GM21786 (cell line): ENCODE results near the gene GAL3ST1.

Source experiments
- ATAC-seq: cut with Tn5 transposase; IDR thresholded peaks from one replicate; pipeline ENCODE4 v1.9.1; 2021; ENCODE audit not compliant: unreplicated experiment

The GAL3ST1 gene

GRCh38 chr22:30537083-30537731 is 37.3 kb downstream of the GAL3ST1 start:
- no peak for ATAC-seq

GRCh38 chr22:30535182-30535581 is 39.3 kb downstream of the GAL3ST1 start:
- ATAC-seq = no peak

DNA sequence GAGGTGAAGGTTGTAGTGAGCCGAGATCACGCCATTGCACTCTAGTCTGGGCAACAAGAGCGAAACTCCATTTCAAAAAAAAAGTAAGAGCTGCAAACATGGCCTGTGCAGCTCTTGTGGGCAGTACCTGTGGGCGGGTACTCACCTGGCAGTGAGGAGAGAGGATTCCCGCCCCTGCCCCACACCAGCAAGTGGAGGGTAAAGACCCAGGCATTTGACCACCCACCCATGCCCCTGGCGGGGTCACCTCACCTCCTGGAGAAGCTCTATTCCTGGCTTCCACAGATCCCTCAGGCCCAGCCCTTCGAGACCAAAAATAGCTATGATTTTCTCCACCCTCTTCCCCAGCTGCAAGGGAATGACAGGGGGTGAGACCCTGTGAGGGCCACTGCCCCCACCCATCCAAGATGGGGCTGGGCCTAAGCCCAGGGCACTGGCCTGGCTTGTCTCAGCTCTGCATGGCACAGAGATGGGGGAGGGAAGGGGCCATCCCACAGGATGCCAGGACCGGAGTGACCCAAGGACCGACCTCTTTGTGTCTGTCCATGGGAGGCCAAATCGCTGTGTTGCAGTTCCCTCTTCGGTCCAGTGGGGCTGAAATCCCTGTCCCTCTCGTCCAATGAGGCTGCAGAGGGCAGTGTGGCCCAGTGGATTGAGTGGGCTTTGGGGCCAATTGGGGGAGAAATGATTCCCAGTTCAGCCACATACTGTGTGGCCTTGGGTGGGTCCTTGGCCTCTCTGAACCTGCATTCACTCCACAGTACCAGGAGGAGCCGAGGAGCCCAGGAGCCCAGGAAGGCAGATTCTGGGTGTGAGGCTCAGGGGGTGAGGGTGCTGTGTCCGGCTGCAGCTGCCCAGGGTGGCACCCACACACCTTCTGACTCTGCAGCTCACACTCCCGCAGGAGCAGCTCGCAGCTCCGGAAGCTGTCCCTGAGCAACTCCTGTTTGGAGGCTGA is 42.5 kb downstream of the GAL3ST1 start:
- ATAC-seq = no peak

DNA sequence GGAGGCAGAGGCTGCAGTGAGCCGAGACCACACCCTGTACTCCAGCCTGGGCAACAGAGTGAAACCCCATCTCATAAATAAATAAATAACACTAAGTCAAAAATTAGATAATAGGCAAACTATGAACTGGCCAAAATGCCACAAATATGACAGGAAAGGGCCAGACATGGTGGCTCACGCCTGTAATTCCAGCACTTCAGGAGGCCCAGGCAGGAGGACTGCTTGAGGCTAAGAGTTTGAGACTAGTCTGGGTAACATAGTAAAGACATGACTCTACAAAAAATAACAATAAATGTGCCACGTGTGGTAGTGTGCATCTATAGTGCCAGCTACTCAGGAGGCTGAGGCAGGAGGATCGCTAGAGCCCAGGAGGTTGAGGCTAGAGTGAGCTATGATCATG is 47.8 kb downstream of the GAL3ST1 start:
- no peak for ATAC-seq

- ATAC-seq = no peak
Measured at GRCh38 chr22:30523646-30524489, 50.6 kb downstream of the GAL3ST1 start.

DNA sequence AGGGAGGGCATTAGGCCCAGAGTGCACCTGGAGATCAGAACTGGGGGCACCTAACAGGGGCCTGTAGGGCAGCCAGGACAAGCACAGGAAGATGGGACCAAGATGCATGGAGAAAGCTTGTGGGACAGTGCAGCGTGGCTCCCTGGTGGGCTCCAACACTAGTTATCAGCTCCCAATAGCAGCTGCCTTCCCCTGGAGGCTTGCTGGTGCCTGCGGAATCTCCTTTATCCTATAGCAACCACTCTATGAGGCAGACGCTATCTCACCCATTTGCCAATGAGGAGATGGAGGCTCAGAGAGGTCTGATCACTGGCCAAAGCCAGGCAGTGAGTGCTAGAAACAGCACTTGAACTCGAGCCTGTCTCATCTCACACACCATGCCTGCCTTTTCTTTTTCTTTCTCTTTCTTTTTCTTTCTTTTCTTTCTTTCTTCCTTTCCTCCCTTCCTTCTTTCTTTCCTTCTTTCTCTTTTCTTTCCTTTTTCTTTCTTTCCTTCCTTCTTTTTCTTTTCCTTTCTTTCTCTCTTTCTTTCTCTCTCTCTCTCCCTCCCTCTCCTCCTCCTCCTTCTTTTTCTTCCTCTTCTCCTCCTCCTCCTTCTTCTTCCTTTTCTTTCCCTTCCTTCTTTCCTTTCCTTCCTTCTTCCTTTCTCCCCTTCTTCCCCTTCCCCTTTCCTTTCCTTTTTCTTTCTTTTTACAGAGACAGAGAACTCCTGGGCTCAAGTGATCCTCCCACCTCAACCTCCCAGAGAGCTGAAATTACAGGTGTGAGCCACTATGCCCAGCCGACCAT is 52.9 kb downstream of the GAL3ST1 start:
- no peak for ATAC-seq

DNA sequence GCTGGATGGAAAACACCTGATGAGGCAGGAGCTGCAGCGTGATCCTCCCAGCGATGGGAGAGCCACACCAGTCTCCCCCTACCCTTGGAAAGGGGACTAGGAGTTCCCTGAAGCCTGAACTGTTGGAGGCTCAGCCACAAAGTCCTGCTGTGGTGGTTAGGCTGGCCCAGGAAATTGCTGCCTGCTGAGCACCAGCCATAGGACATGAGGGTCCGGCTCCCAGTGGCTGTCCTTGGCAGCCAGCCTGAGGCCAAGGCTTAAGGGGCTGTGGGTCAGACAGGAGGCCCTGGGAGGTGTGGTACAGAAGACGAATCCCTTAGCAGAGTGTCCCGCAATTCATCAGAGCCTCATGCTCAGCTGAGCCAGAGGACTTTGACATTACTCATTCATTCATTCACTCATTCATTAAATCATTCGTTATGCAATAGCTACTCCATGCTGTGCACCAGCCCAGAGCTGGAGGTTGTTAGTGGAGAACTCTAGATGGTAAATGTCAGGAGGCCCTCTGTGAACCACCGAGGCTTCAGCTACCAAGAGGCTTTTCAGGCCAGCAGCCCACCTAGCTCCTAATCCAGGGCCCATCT is 54.5 kb downstream of the GAL3ST1 start:
- ATAC-seq = no peak

DNA sequence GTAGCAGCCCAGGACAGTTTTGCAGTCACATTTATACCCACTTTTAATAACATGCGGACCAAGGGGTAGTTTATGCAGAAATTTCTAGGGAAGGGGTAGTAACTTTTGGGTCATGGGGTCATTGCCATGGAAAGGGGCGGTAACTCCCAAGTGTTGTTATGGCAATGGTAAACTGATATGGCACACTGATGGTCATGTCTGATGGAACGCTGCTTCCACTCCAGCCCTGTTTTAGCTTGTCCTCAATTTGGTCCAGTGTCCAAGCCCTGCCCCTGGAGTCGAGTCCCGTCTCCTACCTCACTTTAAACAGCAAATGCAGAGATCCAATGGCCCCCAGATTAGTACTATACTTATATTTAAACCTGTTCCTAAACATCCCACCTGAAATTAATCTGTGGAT is 57.7 kb downstream of the GAL3ST1 start:
- no peak for ATAC-seq

- no peak for ATAC-seq
Measured at GRCh38 chr22:30516273-30516672, 58.2 kb downstream of the GAL3ST1 start.

DNA sequence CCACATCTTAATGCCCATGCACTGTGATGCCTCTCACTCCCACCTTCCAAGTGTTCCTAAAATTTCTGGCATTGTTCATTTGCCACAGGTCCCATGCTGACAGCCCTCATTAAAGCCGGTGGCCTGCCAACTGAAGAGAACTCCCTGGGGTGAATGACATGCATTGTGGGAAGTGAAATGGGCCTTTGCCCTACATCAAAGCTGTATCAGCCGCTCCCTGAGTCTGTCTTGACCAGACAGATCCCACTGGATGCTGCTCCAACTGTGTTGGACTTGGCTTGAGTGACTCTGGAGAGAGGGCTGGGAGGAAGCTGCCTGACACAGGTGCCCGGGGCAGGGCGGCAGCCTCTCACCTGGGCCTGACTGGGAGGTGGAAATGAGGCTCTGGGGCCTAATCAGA is 60.2 kb downstream of the GAL3ST1 start:
- ATAC-seq = no peak

DNA sequence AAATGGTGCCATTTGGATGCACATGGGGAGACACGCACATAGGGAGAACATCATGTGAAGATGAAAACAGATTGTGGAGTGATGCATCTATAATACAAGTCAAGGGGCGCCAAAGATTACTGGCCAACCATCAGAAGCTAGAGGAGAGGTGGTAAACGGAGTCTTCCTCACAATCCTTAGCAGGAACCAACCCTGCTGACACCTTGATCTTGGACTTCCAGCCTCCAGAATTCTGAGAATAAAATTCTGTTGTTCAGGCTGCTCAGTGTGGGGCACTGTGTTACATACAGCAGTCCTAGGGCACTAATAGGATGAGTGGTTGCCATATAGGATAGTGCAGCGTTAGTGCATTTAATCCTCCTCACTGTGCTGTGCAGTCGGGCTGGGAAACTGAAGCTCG is 61.0 kb downstream of the GAL3ST1 start:
- ATAC-seq = no peak

- ATAC-seq = no peak
Measured at GRCh38 chr22:30511911-30512310, 62.6 kb downstream of the GAL3ST1 start.

DNA sequence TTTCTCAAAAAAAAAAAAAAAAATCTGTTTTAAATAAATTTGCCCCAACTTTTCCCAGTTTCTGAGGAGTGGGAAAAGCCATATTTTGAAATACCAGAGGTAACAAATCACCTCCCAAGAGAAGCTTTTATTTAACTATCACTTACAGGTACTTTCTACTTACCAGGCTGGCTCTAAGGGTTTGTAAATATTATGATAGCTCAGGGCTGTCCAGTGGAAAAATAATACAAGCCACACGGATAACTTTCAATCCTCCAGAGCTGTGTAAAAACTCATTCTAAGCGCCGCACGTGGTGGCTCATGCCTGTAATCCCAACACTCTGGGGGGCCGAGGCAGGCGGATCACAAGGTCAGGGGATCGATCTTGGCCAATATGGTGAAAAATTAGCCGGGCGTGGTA is 63.4 kb downstream of the GAL3ST1 start:
- ATAC-seq = no peak

DNA sequence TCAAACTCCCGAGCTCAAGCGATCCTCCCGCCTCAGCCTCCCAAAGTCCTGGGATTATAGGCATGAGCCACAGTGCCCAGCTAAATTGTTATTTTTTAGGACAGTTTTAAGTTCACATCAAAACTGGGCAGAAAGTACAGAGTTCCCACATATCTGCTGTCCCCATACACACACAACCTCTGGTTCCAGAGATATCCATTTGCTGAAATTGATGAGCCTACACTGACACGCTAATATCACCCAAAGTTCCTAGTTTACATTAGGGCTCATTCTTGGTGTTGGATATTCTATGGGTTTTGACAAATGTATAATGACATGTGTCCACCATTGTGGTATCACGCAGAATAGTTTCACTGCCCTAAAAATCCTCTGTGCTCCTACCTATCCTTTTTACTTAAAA is 66.2 kb downstream of the GAL3ST1 start:
- no peak for ATAC-seq

- ATAC-seq = no peak
Measured at GRCh38 chr22:30507670-30508069, 66.8 kb downstream of the GAL3ST1 start.

- no peak for ATAC-seq
Measured at GRCh38 chr22:30506507-30506968, 67.9 kb downstream of the GAL3ST1 start.
